ENCODE measurements around the gene KPNA6.

DNA sequence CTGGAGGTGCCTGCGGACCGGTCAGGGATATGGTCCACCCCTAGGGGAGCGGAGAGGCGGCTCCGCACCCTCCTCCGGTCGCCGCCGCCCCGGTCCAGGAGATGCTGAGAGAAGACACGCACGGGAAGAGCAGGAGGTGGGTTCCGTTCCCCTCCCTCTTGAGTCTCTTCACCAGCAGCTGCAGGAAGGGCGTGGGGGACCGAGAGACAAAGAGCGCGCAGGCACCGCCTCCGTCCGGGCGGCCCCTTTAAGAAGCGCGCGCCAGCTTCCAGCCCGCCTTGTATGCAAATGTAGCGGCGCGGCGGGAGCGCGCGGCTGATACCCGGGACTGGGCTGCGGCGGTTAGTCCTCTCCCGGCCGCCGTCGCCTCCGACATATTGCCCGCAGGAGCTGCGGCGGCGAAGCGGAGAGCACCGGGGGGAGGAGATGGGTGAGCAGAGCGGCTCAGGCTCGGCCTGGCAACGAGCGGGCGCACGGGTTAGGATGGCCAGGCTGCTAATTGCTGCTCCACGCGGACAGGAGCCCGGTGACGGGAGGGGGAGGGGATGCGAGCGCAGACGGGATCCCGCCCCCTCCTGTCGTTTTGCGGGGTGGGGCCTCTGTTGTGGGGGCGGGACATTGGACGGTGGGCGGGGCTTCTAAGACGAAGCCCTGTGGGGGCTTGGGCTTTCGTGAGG is 35.1 kb upstream of the KPNA6 start, which contains the start of gene TMEM39B:
- TF ChIP-seq CTCF (IDR thresholded peaks at IDR 0.05): peak in 2 of 4 experiments; percentile 22 to 34
- peak; percentile 96 for TF ChIP-seq POLR2AphosphoS5 (IDR thresholded peaks at IDR 0.05)

Data from prostate gland (tissue), 2 donors.